GM21360 (cell line): ENCODE measurements around the gene VWA2.

ENCODE experiments used
- ATAC-seq: cut with Tn5 transposase; IDR thresholded peaks from one replicate; pipeline ENCODE4 v1.9.1; 2021; ENCODE audit warnings: mild to moderate bottlenecking, moderate library complexity; ENCODE audit not compliant: unreplicated experiment

Gene VWA2

DNA sequence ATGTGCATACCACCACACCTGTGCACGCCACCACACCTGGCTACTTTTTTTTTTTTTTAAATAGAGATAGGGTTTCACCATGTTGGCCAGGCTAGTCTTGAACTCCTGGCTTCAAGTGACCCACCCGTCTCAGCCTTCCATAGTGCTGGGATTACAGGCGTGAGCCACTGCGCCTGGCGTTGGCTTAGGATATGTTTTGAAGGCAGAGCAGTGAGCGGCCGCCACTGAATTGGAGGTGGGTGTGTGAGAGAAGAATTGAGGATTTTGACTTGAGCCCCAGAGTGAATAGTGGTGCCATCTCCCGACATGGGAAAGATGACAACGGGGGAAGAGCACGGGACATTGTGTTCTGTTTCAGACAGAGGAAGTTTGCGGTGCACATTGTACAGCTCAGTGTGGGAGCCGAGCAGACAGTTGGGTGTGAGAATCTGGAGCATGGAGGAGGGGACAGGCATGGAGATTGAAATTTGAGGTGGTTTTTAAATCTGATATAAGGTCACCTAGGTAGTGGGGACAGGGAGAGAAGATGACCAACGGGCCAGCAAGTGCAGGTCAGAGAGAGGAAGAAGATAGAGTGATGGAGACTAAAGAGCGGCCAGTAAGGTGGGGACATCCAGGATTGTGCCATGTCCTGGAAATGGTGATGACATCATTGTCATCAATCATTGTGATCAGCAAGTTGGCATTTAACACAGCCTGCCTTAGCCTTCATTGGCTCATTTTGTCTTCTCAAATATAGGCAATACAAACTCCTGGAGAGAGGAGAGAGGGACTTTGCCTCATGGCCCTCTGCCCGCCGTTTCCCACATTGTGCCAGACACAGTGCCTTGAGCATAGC, 35.8 kb downstream of the VWA2 start:
- ATAC-seq = no peak

DNA sequence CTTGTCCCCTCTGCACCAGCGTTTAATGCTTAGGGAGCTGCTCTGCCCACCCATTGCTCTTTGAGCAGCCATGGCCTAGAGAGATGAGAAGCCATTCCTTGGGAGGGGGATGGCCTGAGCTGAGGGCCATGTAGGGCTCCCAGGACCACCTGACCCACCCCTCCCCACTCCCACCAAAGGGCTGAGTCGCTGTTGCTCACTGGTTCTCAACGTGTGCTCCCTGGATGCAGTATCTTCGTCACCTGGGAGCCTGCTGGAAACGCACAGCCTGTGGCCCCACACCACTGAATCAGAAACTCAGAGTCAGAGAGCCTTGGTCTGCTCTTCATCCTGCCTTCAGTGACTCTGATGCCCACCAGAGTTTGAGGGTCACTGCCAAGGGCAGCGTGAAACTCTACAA, 37.0 kb downstream of the VWA2 start:
- no peak for ATAC-seq

DNA sequence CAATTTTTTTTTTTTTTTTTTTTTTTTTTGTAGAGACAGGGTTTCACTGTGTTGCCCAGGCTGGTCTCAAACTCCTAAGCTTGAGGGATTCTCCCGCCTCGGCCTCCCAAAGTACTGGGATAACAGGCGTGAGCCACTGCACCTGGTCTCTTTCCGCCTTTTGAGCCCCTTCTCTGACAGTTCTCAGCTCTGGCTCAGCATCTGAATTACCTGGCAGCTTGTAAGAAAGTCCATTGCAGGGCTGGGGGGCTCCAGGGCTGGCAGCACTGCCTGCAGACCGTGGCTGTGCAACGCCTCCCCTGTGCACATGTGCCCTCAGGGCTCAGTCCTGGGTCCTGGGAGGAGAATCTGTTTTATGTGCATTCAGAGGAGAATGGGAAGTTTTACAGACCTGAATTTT, 37.6 kb downstream of the VWA2 start:
- ATAC-seq = no peak

DNA sequence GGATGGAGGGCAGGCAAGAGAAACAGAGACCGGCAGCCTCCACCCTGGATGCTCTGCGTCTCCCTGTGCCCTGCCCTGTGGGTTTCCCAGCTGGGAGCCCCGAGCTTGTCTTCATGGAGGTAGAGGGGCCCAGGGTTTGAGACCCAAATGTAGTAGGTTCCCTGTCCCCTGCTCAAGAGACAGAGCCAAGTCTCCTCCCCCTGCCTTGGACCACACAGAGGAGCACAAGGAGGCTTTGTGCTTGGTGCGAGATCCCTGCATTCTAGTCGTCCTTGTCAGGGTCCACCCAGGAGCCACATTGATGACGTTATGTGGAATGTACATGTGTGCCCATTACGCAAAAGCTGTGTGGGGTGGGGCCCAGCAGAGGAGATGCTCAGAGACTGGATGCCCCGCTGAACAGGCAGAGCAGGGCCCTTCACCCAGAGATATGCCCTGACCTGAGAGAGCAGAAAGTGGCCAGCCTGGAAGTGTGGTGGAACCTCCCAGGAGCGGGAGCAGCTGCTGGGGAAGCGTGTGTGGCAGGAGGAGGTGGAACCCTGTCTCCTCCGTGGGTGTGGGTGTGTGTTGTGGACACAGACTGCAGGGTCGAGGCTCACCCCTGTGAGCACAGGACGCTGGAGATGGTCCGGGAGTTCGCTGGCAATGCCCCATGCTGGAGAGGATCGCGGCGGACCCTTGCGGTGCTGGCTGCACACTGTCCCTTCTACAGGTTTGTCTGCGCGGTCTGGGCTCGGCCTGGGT, 39.3 kb downstream of the VWA2 start:
- ATAC-seq = no peak

DNA sequence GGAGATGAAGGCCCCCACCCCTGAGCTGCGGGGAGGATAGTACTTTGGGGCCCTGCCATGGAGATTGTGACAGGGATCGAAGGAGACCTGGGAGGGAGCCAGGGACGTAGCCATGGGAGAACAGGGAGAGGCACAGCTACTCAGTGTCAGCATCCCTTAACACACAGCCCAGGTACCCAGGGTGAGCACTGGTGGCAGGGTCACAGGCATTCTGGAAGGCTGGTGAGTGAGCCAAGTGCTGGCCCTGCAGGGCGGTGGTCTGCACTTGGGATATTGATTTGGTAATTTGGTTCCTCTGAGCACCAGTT, 39.8 kb downstream of the VWA2 start:
- no peak for ATAC-seq

DNA sequence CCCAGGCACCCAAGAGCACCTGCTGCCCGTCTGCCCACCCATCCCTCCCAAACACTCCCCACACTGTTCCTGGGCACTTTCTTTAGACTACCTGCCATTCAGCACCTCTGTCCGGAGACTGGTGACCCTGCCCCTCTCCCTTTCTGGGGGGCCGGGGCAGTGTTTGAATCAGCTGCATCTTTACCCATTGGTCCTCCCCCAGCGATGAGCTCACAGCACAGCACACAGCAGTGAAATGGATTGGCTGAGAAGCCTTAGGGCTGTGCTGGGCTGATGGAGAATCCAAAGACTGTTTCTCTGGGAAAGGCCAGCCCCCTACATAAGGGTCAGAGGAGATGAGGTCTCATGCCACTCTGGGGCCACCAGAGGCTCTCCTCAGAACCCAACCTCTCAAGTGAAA, 40.2 kb downstream of the VWA2 start:
- ATAC-seq = no peak

DNA sequence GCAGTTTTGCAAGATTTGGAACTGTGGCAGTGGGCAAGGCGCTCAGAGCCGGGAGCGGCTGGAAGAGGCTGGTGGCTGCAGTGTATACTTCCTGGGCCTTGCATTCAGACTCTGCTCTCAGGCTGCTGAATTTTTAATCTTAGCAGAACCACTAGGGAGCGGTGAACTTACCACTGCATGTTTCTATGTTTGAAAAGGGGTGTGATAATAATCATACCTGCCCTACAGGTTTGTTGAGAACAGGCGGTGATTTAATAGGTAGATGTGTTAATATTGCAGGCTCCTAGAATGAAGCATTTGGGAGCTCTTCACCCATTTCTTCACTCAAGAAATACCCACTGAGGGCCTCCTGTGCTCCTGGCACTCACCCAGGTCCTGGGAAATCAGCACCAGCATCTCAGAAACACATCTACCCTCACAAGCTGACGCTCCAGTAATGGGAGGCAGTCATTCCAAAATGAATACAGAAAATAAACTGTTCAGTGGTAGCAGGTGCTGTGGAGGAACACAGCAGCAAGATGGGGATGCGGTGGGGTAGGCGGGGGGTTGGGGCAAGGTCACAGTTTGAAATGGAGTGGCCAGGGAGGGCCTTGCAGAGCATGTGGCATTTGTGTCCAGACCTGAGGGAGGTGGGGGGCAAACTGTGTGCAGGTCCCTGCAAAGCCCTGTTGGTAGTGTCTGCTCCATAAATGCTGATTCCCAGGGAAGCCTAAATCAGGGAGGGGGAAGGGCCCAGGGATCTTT, 41.0 kb downstream of the VWA2 start:
- no peak for ATAC-seq

DNA sequence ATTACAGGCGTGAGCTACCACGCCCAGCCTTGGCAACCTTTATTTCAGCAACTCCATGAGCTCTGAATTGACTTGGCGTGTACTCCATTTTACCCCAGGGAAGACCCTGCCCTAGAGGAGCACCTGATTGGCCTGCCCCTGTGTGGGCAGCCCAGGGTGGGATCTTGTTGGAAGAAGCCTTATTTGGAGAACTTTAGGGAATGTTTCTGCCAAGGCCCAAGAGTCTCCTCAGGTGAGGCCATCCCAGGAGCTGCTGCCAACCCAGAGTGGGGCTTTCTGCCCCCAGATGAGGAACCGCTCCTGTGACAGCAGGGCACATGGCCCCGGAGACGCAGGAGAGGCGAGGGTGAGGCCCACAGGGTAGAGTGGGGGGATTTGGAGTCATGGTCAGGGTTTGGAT, 42.0 kb downstream of the VWA2 start:
- ATAC-seq = no peak

DNA sequence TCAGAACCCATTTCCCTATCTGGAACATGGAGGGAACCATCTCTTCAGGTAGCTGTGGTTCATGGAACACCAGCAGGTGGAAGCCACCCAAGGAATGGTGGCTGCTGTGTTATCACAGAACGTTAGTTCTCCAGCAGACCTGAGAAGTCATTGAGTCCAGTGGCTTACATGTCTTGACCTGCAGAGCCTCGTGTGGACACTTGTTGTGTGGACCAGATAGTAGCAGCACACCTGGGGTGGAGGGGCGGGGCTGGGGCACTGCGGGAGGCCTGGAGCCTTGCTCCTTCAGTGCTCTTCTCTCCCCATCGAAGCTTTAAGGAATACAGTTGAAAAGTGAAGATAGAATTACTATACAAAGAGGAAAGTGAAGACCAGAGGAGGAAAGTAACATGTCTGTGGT, 42.4 kb downstream of the VWA2 start:
- ATAC-seq = no peak

DNA sequence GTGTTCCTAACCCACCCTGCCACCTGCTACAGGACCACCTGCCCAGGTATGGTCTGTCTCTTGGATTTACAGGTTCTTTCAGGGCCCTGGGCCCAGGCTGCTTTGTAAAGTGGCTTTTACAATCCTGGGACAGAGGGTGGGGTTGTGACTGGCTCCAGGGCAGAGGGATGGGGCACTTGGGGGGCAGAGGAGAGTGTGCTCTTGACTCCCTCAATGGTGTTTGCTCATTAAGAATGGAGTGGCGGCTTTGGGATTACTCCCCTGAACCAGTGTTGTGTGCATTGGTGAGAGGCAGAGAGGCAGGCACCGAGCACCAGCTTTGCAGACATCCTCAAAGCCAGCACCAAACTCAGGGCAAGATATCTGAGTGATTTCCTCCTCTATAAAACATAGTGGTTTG, 43.5 kb downstream of the VWA2 start:
- ATAC-seq = no peak

DNA sequence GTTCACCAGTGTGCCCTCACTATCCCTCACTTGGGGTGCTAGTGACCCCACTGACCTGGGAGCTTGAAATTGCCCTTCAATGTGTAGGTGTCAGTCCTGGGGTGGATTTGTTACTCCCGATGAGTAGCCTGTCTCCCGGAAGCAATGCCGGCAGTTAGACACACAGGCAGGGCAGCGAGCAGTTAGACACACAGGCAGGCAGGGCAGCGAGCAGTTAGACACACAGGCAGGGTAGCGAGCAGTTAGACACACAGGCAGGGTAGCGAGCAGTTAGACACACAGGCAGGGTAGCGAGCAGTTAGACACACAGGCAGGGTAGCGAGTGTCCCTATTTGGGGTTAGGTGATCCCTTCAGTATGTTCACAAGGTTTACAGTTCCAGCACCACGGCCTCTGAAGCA, 44.0 kb downstream of the VWA2 start:
- no peak for ATAC-seq

DNA sequence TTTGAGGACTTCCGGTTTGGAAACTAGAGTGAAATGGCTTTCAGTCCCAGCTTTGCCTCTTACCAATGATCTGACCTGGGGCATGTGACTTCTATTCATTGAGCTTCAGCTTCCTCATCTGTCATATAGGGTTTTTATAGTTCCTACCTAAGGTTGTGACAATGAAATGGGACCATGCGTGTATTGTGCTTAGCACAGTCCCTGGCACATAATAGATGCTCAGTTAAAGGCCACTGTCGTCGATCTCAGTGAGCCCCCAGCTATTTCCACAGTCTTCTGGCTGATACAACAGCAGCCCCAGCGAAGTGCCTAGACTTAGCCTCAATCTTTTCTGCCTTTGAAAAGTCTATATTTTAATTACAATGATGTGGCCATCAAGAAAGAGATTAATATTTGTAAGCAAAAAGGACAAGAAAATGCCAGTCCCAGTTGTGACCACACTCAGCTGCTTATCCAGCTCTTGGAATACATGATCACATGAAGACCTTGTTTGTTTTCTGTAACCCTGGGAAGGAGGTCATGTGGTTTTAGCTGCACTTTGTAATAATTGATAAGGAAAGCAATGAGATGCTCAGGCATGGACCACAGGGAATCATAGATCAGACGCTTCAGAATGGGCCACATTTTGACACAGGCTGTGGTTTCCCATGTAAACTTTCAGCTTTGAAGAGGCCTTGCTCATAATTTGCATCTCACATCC, 44.6 kb downstream of the VWA2 start:
- ATAC-seq = no peak

DNA sequence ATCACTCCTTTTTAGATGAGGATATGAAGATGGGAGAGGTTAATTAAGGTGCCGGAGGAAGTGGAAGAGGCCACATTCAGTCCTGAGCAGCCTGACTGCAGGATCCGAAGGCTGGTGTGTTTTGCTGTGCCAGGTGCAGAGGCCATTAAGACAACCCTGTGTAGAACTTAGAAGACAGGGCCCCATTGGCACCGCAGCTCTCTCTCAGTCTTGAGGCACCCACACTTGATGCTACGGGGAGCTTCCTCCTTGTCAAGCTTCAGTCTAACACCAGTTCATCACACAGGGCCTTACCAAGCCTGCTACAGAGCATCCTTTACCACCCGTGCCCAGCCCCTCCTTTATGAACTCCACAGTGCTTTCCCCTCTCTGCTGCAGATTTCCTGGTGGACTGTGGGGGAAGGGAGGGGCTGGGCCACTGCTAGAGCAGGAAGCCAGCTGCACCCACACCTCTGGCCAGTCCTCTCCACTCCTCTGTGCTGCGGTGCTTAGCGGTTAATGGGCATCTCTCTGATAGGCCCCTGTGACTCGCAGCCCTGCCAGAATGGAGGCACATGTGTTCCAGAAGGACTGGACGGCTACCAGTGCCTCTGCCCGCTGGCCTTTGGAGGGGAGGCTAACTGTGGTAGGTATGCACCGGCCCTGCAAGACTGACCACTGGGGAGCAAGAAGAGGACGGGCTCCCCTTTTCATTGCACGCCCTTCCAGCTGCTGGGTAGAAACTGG, 45.5 kb downstream of the VWA2 start:
- no peak for ATAC-seq

DNA sequence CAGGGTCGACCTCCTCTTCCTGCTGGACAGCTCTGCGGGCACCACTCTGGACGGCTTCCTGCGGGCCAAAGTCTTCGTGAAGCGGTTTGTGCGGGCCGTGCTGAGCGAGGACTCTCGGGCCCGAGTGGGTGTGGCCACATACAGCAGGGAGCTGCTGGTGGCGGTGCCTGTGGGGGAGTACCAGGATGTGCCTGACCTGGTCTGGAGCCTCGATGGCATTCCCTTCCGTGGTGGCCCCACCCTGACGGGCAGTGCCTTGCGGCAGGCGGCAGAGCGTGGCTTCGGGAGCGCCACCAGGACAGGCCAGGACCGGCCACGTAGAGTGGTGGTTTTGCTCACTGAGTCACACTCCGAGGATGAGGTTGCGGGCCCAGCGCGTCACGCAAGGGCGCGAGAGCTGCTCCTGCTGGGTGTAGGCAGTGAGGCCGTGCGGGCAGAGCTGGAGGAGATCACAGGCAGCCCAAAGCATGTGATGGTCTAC, 46.9 kb downstream of the VWA2 start:
- no peak for ATAC-seq

DNA sequence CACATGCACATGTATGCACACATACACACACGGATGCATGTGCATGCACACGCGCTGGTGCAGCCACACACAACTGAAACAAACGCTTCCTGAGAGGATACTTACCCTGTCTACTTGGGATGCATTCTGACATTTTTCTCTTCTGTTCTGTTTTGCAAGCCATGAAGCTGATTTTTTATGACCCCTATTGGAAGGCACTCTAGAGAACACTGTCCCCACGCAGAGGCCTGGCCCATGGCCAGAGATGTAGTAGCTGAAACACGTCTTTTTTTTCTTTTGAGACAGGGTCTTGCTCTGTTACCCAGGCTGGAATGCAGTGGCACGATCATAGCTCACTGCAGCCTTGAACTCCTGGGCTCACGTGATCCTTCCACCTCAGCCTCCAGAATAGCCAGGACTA, 47.9 kb downstream of the VWA2 start:
- no peak for ATAC-seq

DNA sequence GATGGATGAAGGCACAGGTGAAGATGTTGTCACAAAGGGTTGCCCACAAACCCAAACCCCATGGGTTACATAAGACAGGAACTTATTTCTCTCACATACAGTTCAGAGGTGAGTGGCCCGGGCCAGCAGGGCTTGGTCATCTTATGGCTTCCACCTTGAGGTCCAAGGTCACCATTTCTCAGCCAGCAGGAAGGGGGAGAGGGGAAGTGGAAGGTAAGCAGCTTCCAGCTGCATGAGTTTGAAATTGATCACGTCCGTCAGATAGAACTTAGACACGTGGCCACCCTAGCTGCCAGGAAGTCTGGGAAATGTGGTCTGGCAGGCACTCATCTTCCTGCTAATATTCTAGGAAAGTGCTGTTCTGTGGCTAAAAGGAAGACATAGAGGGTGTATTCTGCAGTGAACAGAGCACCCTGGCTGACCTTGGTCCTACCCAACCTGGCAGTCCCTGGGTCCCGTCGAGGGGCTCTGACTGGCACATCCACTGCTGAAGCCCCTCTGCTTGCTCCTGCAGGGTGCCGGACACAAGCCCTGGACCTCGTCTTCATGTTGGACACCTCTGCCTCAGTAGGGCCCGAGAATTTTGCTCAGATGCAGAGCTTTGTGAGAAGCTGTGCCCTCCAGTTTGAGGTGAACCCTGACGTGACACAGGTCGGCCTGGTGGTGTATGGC, 49.5 kb downstream of the VWA2 start:
- ATAC-seq = no peak

DNA sequence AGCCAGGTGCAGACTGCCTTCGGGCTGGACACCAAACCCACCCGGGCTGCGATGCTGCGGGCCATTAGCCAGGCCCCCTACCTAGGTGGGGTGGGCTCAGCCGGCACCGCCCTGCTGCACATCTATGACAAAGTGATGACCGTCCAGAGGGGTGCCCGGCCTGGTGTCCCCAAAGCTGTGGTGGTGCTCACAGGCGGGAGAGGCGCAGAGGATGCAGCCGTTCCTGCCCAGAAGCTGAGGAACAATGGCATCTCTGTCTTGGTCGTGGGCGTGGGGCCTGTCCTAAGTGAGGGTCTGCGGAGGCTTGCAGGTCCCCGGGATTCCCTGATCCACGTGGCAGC, 50.0 kb downstream of the VWA2 start:
- ATAC-seq = no peak

DNA sequence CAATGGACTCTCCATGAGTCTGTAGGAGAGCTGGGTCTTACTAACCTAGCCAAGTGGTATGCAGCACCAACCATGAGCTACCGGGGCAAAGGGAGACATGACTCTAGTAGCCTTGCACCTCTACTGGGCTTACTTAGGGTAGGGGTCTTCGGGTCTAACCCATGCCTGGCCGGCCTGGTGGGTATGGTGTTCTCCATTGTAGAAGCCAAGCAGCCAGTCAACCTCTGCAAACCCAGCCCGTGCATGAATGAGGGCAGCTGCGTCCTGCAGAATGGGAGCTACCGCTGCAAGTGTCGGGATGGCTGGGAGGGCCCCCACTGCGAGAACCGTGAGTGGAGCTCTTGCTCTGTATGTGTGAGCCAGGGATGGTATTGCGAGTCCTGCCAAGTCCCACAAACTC, 51.0 kb downstream of the VWA2 start:
- ATAC-seq = no peak

DNA sequence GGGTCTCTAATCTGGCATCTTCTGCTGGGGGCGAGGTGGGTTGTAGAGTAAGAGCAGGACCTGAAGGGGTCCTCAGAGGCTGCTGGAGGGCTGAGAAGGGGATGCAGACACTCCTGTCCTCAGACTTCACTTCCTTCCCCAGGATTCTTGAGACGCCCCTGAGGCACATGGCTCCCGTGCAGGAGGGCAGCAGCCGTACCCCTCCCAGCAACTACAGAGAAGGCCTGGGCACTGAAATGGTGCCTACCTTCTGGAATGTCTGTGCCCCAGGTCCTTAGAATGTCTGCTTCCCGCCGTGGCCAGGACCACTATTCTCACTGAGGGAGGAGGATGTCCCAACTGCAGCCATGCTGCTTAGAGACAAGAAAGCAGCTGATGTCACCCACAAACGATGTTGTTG, 52.0 kb downstream of the VWA2 start:
- ATAC-seq = no peak

DNA sequence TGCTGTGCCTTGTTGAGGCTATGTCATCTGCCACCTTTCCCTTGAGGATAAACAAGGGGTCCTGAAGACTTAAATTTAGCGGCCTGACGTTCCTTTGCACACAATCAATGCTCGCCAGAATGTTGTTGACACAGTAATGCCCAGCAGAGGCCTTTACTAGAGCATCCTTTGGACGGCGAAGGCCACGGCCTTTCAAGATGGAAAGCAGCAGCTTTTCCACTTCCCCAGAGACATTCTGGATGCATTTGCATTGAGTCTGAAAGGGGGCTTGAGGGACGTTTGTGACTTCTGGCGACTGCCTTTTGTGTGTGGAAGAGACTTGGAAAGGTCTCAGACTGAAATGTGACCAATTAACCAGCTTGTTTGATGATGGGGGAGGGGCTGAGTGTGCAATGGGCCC, 52.5 kb downstream of the VWA2 start:
- no peak for ATAC-seq
